Subcutaneous abdominal adipose tissue (tissue), 5 donors: ENCODE data around the gene CISD1.

ENCODE experiments used
- H3K27ac ChIP-seq: one replicate; pipeline ENCODE4 v1.7.0; 2013; ENCODE audit warnings: low read depth, mild to moderate bottlenecking, inconsistent platforms, low read length, moderate library complexity
- H3K27me3 ChIP-seq, 5 donors: one replicate each; pipeline ENCODE4 v1.7.0; 2013; ENCODE audit warnings: low read length in 5 of 5, inconsistent platforms in 1 of 5; ENCODE audit not compliant: control insufficient read depth in 5 of 5, insufficient read depth in 4 of 5
- H3K36me3 ChIP-seq, 5 donors: one replicate each; pipeline ENCODE4 v1.7.0; 2013; ENCODE audit warnings: low read length in 5 of 5; ENCODE audit not compliant: control insufficient read depth in 5 of 5, insufficient read depth in 5 of 5
- H3K4me1 ChIP-seq, 5 donors: one replicate each; pipeline ENCODE4 v1.7.0; 2013; ENCODE audit warnings: low read length in 5 of 5, mild to moderate bottlenecking in 3 of 5, moderate library complexity in 1 of 5; ENCODE audit not compliant: control insufficient read depth in 5 of 5, insufficient read depth in 5 of 5
- H3K4me3 ChIP-seq, 5 donors: one replicate each; pipeline ENCODE4 v1.7.0; 2013; ENCODE audit warnings: low read length in 5 of 5, low read depth in 1 of 5
- H3K9ac ChIP-seq, 5 donors: one replicate each; pipeline ENCODE4 v1.7.0; 2013; ENCODE audit warnings: low read length in 5 of 5, mild to moderate bottlenecking in 4 of 5, moderate library complexity in 3 of 5
- H3K9me3 ChIP-seq, 5 donors: one replicate each; pipeline ENCODE4 v1.7.0; 2013; ENCODE audit warnings: low read length in 5 of 5; ENCODE audit not compliant: control insufficient read depth in 5 of 5
- donor health status: healthy.
- donor health status: healthy.
- donor health status: healthy.
- donor health status: healthy.
- donor health status: healthy.

CISD1 gene

DNA sequence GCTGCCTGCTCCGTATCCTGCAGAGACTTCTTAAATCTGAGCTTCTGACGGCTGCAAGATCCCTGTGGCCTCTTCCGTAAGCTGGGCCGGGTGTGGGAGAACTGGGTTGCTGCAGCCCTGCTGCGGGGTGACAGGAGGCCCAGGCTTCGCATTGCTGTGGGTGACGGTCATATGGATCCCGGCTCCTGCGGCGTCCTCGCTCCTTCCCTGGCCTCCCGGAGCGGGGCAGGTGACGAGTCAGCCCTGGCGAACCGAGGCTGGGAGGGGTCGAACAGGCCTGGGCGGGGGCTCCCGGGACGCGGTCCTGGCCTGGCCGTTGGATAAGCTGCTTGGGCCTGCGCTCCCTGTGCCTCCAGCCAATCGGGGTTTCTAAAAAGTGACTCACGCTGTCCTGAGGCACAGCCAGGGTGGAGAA lies 58.0 kb downstream of the CISD1 start:
- Histone ChIP-seq H3K9me3 (no peaks in the 10 kb centered on the region), H3K27me3 (peaks cover 0 to 3% (median 0%) of the 10 kb centered on the region in 5 donors), H3K27ac (no peak overlapping the region), H3K9ac (peak overlapping the region in 2 of 5 donors; percentile 43 to 67), H3K4me3 (peak overlapping the region in 4 of 5 donors; percentile 53 to 65 (median 60)), H3K36me3 (no peaks in the 10 kb centered on the region), H3K4me1 (peaks cover 0 to 8% (median 0%) of the 10 kb centered on the region in 5 donors)

DNA sequence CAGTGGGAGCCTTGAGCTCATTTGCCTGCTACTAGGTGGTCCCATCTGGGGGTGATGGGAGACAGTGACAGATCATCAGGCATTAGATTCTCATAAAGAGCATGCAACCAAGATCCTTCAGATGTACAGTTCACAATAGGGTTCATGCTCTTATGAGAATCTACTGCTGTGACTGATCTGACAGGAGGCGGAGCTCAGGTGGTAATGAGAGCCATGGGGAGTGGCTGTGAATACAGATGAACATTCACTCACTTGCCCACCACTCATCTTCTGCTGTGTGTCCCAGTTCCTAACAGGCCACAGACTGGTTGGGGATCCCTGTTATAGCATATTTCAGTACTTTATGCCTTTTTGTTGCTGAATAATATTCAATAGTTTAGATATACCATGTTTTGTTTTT lies 59.3 kb downstream of the CISD1 start:
- Histone ChIP-seq H3K4me3 (no peak overlapping the region), H3K9ac (no peak overlapping the region), H3K27me3 (peaks cover 0 to 3% (median 0%) of the 10 kb centered on the region in 5 donors), H3K36me3 (no peaks in the 10 kb centered on the region), H3K27ac (no peak overlapping the region), H3K4me1 (peaks cover 0 to 4% (median 0%) of the 10 kb centered on the region in 5 donors), H3K9me3 (no peaks in the 10 kb centered on the region)

DNA sequence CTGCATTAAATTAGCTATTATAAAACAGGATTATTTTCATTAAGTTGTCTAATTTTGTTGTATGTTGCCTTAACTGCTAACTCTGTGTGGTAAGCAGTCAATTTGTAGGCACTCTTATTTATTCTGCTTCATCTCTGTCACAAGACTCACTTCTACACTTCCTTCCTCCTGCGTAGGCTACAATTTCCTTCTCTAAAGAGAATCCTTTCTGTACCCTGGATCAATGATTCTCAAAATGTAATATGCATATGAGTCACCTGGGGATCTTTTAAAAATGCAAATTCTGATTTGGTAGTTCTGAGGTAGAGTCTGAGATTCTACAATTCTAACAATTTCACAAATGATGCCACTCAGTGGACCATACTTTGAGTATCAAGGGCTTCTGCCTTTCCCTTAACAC lies 61.5 kb downstream of the CISD1 start:
- H3K36me3 ChIP-seq: no peaks in the 10 kb centered on the region
- no peak overlapping the region for H3K9ac ChIP-seq
- no peak overlapping the region for H3K4me3 ChIP-seq
- no peaks in the 10 kb centered on the region for H3K9me3 ChIP-seq
- H3K27ac ChIP-seq: no peak overlapping the region
- peaks cover 0 to 3% (median 0%) of the 10 kb centered on the region in 5 donors for H3K27me3 ChIP-seq
- H3K4me1 ChIP-seq: peaks cover 0 to 8% (median 5%) of the 10 kb centered on the region in 5 donors

DNA sequence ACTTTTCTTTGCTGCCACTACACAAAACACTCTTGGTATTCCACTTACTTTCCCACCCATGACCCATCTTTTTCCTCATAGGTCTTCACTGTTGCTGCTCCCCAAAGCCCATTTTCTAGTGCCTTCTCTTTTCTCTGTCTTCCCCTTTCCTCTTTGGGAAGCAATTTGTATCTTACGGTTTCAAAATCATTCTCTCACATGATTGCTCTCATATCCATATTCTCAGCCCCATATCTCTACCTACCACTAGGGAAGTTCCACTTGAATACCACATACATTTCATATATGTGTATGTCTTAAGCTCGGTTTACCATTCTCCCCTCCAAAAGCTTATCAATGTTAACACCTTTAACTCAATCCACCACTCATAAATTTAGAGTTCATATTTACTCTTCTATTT lies 62.7 kb downstream of the CISD1 start:
- Histone ChIP-seq H3K9ac (no peak overlapping the region), H3K4me1 (peaks cover 0 to 18% (median 13%) of the 10 kb centered on the region in 5 donors), H3K9me3 (no peaks in the 10 kb centered on the region), H3K27ac (no peak overlapping the region), H3K4me3 (no peak overlapping the region), H3K27me3 (peaks cover 0 to 3% (median 0%) of the 10 kb centered on the region in 5 donors), H3K36me3 (no peaks in the 10 kb centered on the region)

DNA sequence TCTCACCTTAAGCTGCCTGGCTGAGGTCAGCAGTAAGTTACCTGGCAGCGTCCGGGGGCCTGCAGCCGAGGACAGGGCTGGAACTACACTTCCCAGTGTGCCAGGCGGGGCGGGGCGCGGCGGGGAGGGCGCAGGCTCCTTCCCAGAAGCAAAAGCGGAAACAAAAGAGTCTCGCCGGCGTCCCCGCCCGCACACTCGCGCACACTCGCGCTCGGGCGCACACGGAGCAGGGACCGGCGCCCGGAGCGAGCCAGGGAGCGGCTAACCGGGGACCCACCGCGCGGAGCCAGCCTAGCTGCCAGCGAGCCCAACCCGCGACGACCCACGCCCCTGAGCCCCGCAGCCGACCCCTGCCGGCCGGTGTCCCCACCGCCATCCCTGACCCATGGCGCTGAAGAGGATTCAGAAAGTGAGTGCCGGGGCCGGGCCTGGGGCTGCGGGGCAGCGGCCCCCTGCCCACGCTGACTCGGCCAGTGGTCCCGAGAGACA lies 65.9 kb downstream of the CISD1 start, which contains the start of gene UBE2D1:
Gene UBE2D1 (plus strand): TSS at position 190 of the 489 bp plus-strand sequence. CDS start 196 bp downstream, at position 386.
- Histone ChIP-seq H3K27me3 (no peaks in the 10 kb centered on the region), H3K9ac (peak within 1 kb of the TSS; percentile 57 to 87 (median 84)), H3K4me3 (peak within 1 kb of the TSS; percentile 78 to 91 (median 86)), H3K9me3 (no peaks in the 10 kb centered on the region), H3K27ac (peak within 1 kb of the TSS; percentile 78), H3K4me1 (peaks cover 0 to 19% (median 13%) of the 10 kb centered on the region in 5 donors), H3K36me3 (no peaks in the 10 kb centered on the region)

DNA sequence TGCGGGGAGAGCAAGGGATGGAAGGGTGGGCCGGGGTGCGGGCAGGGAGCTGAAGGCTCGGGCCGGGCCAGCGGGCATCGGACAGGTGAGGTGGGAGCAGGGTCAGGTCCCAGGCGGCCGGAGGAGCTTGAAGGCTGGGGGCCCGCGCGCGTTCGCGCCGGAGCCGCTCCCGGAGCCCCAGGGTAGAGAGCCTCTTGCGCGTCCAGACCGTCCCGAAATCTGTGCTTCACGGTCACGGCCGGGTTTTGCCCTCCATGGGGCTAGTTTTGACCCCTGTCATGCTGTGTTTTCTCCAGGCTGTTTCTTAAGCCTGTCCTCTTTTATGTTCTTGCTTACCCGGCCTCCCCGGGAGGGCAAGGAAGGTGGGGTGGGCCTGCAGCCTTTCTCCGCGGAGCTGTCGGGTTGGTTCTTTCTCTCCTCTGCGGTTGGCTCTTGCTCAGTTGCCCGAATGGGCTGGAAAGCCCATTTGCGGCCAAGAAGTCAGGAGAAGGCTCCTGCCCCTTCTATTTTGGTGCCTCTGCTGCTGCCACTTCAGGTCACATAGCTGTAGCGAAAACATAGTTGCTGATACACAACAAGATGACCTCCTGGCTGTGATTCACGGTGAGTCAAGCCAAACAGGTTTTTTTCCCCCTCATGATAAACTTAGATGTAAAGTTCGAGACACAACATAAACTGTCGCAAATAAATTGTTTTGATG lies 66.5 kb downstream of the CISD1 start:
- no peaks in the 10 kb centered on the region for H3K27me3 ChIP-seq
- peak overlapping the region; percentile 78 to 91 (median 86) for H3K4me3 ChIP-seq
- H3K4me1 ChIP-seq: peaks cover 0 to 19% (median 13%) of the 10 kb centered on the region in 5 donors

DNA sequence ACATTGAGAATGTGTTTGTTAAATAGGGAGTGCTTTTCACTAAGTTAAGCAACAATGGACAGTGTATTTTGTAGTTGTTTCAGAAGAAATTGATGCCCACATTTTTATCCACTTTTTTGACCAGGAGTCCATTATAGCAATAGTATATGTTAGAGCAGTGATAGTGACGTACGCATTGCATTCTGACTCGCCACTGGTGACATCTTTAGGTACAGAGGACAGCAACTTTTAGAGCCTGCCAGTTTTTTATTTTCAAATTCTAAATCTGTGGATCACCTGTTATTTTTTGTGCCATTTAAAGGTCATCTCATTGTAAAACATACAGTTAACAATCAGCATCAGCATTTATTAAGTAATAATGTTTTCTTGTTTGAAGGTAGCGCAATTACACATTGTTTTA lies 67.3 kb downstream of the CISD1 start:
- H3K27me3 ChIP-seq: no peaks in the 10 kb centered on the region
- H3K9ac ChIP-seq: no peak overlapping the region
- H3K4me3 ChIP-seq: peak overlapping the region; percentile 78 to 91 (median 86)
- peak overlapping the region; percentile 78 for H3K27ac ChIP-seq
- H3K9me3 ChIP-seq: no peaks in the 10 kb centered on the region
- peaks cover 0 to 19% (median 13%) of the 10 kb centered on the region in 5 donors for H3K4me1 ChIP-seq
- no peaks in the 10 kb centered on the region for H3K36me3 ChIP-seq

More for the DNA sequence above, 66.5 kb downstream of the CISD1 start:
- Histone ChIP-seq H3K9ac (peak overlapping the region; percentile 57 to 87 (median 84)), H3K36me3 (no peaks in the 10 kb centered on the region), H3K9me3 (no peaks in the 10 kb centered on the region), H3K27ac (peak overlapping the region; percentile 78)
